HuH-7 (cell line): ENCODE results near the gene CLDN15.
"Not testable (repeated sequence)": the region's sequence is repeated elsewhere in the genome, so short reads cannot be mapped to it uniquely, and the experiment has no call there.

Experiments used
- DNase-seq: peaks from one replicate; pipeline ENCODE4 v3.0.0; 2011; ENCODE audit warnings: low spot score

Gene CLDN15, protein sequence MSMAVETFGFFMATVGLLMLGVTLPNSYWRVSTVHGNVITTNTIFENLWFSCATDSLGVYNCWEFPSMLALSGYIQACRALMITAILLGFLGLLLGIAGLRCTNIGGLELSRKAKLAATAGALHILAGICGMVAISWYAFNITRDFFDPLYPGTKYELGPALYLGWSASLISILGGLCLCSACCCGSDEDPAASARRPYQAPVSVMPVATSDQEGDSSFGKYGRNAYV

DNA sequence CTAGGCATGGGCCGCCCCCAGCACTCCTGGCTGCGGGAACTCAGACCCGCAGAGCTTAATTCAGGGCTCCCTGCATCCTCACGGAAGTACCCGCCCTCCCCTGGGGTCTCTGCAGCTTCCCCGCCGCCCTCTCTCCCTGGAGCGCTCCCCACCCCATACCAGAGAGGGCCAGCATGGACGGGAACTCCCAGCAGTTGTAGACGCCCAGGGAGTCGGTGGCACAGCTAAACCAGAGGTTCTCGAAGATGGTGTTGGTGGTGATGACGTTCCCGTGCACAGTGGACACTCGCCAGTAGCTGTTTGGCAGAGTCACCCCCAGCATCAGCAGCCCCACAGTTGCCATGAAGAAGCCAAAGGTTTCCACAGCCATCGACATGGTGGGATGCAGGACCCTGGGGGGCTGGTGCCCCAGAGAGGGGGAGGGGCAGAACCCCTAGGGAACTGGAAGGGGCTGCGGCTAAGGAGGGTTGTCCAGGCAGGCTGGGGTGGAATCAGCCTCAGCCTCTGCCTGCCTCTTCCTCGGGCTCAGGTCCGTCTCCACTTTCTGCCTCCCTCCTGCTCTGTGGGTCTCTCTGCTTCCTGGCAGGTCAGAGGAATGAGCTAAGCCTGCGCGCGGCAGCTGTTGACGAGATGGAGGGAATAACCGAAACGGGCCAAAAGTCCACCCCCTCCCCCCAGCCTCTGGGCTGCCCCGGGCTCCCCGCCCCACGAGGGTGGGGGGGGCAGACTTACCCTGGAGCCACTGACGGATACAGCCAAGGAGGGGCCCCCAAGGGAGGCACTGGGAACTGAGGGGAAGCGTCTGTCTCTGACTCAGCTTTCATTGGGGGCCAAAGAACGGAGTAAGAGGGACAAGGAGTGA lies at the start of gene CLDN15:
Gene CLDN15, minus strand, starts transcription at position 597 of the 862 bp plus-strand sequence. Its CDS starts 221 bp downstream, at position 376.
- no peak for DNase-seq

DNA sequence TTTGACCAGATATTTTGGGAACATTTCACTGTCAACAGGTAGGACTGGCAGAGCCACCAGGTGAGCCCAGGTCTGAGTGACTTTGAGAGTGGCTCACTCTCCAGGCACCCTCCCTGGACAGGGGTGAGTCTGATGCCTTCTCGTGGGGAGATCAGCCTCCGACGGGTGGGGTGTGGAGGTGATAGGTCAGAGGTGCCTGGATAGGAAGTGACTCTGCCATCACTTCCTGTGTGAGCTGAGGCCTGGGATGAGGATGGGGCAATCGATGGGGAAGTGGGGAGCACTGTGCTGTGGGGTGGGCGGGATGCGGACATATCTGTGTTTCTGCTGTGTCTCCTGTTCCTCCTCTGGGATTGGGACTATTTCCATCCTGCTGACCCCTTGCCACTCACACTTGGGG lies 49.4 kb upstream of the CLDN15 start:
- DNase-seq, result no peak

DNA sequence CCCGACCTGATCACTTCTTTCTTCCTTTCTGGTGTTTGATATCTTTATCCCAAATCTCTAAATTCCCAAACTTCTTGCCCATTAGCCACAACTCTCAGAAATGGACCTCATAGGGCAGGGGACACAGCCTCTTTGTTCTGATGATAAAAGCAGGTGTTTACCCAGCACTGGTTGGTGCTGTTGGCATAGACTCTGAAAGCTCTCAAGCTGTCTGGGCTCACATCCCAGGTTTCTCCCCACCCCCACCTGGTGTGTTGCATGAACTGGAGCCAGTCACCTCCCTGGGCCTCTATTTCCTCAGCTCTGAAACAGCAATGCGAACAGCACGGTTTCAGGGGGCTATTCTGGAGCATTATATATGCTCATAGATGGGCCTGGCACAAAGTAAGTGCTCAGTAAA lies 48.3 kb upstream of the CLDN15 start:
- not testable (repeated sequence) for DNase-seq

DNA sequence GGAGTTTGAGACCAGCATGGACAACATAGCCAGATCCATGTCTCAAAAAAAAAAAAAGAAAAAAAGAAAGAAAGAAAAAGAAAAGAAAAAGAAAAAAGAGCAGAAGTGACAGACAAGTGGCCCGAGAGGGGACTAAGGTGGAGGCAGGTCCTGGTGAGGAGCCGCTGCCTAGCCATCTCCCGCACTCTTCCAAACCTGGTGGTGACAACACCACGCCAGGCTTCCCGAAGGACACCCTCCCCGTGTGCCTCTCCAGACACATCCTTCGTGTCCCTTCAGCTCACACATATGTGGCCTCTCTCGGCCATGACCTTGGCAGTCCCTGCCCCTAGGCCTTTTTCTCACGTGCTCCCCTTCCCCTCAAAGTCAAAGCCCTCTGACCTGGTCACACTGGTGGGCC lies 47.6 kb upstream of the CLDN15 start:
- no peak for DNase-seq

DNA sequence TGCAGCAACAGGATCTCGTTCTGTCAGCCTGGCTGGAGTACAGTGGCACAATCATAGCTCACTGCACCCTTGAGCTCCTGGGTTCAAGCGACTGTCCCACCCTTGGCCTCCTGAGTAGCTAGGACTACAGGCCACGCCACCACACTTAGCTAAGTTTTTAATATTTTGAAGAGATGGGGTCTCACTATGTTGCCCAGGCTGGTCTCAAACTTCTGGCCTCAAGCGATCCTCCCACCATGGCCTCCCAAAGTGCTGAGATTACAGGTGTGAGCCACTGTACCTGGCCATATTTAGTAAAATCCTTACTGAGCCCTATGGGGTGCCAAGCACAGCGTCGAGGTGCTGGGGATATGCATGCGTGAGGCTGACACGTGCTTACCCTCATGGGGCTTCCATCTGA lies 43.3 kb upstream of the CLDN15 start:
- not testable (repeated sequence) for DNase-seq

DNA sequence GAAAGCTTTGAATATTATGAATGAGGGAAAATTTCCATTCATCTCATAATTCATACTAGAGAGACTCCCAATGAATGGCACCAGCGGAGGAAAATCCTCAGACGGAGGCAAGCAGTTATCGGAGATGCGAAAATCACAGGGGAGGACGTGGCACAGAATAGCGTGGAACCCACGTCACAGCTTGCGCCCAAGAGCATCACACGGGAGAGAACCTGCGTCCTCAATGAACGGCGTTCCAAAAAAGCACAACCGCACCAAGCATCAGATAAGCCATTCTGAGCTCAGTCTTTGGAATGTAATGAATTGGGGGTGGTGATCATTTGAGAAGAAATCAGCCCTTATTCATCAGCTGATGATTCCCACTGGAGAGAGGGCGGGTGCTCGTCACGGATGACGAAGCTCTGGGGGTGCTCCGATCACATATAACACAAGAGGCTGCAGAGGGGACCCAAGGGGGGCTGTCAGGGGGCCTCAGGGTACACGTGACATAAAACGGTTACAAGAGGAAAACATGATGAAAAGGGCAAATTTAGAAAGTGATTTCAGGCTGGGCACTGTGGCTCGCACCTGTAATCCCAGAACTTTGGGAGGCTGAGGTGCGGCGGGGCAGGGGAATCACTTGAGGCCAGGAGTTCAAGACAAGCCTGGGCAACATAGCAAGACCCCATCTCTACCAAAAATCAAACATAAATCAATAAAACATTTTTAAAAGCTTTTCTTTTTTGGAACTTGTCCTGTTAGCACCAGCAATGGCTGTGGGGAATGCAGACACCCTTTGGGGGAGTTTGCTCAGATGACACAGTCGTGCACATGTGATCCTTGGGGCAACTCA lies 41.1 kb upstream of the CLDN15 start:
- no peak for DNase-seq

DNA sequence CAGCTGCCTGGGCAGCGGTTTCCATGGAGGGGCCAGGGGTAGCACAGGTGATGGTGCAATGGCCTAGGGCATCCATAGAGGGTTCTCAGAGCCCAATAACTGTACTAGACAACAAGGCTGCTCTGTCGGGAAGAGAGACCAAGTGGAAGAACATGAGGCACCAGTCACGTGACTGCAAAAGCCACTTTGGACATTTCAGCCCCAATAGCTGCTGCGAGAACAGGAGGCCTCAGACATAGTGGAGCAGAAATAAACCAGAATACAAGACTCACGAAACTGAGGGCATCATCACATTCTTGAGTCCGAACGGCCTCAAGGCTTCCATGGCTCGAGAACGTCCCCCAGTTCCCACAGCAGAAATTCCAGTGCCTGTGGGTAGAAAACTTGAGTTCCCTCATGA lies 39.6 kb upstream of the CLDN15 start:
- DNase-seq, result no peak

DNA sequence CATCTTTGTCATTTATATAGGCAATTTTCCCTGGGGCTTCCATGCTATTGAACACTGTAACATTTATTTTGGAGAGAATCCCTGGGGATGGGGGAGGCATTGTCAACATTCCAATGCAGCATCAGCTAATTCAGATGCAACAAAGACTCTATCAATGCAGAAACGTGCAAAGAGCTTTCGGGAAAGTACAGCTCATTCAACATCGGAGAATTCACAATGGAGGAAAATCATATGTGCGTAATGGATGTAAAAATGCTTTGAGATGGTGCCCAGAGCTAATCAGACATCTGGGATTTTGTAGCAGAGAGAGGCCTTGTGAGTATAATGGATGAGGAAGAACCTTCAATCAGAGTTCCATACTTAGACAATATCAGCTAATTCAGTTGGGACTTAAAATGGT lies 35.6 kb upstream of the CLDN15 start:
- DNase-seq, result no peak

DNA sequence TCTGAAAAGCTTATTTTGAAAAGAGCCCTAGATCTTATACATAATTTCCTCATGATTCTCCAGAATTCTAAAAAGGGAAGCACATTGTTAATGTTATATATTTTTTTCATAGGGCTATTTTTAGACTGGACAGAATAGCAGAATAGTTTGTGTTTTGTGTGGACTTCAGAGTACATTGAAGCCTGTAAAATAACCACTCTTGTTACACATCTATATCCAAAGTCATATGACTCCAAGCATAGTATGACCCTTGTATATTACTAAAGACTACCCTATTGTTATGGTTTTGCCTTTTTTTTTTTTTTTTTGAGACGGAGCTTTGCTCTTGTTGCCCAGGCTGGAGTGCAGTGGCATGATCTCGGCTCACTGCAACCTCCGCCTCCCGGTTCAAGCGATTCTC lies 33.4 kb upstream of the CLDN15 start:
- DNase-seq, result no peak

DNA sequence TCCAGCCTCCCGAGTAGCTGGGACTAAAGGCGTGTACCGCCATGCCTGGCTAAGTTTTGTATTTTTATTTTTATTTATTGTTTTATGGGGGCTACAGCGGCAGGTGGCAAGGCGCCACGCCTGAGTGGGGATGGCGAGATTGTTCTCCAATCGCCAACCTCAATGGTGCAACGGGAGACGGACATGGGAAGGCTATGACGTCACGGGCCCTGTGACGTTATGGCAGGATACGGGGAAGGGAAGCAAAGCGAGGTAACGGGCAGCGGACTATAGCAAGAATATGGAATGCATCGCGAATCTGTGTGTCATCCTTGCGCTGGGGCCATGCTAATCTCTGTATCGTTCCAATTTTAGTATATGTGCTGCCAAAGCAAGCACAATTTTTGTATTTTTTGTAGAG lies 32.1 kb upstream of the CLDN15 start:
- no peak for DNase-seq

DNA sequence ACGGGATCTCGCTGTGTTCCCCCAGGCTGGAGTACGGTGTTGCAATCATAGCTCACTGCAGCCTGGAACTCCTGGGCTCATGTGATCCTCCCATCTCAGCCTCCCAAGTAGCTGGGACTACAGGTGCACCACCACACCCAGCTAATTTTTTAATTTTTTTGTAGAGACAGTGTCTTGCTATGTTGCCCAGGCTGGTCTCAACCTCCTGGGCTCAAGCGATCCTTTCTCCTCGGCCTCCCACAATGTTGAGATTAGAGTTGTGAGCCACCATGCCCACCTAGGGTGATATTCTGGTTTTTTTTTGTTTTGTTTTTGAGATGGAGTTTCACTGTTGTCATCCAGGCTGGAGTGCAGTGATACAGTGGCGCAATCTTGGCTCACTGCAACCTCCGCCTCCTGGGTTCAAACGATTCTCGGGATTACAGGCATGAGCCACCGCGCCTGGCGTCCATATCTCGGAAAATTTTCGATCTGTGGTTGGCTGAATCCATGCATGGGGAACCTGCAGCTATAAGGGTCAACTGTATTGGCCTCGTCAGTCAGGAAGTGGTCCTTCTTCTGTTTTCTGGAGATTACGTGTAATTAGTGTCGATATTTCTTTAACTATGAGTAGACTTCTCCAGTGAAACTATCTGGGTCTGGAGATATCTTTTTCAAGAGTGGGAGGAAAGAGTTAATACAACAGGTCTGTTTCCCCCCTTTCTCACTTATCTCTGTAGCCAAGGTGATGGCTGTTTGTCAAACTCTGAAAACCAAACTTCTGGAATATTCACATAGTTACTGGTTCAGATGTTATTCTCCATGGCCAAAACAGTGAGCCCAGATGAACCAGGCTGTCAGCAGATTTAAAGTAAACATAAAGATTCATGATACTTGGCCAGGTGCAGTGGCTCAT lies 28.3 kb upstream of the CLDN15 start:
- DNase-seq, result no peak

DNA sequence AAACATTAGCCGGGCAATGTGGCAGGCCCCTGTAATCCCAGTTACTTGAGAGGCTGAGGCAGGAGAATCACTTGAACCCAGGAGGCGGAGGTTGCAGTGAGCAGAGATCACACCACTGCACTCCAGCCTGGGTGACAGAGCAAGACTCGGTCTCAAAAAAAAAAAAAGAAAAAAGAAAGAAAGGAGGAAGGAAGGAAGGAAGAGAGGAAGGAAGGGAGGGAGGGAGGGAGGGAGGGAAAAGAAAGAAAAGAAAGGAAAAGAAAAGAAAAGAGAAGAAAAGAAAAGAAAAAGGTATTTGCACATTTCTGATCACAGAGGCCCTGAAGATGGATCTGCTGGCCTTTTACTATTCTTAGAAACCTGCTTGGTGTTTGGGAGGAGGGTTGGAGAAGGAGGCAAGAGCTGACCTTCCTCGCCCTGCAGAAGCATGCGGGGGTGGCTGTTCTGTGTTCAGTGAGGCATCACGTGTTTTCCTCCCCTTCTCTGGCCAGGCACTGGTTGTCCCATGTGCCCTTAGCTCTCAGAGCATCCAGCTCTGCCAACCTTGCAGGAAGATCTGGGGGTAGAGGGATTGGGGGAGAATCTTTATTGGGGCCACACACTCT lies 26.6 kb upstream of the CLDN15 start:
- not testable (repeated sequence) for DNase-seq

DNA sequence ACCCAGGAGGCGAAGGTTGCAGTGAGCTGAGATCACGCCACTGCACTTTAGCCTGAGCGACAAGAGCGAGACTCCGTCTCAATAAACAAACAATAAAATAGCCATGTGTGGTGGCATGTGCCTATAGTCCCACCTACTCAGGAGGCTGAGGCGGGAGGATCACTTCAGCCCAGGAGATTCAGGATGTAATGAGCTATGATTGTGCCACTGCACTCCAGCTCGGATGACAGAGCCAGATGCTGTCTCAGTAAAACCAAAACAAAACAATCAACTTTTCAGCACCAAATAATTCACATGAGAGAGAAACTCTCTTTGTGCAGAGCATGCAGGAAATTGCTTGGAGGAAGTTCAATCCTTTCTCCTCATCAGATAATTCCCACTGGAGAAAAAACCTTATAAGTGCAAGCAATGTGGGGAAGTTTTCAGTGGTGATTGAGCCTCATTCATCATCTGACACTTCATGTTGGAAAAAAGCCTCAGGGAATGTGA lies 20.7 kb upstream of the CLDN15 start:
- DNase-seq, result no peak

DNA sequence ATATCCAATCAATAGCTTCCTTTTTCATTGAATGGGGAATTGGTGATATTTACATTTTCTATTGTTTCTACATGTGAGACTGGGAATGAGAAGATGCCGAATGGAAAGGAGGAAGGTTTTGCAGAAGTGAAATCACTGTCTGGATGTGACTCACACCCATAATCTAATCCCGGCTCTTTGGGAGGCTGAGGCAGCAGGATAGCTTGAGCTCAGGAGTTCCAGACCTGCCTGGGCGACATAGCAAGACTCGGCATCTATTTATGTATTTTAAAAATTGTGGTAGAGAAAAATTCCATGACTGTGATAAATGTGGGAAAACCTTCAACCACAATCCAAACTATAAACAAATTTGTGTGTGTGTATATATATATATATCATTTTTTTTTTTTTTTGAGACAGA lies 18.2 kb upstream of the CLDN15 start:
- DNase-seq, result no peak

DNA sequence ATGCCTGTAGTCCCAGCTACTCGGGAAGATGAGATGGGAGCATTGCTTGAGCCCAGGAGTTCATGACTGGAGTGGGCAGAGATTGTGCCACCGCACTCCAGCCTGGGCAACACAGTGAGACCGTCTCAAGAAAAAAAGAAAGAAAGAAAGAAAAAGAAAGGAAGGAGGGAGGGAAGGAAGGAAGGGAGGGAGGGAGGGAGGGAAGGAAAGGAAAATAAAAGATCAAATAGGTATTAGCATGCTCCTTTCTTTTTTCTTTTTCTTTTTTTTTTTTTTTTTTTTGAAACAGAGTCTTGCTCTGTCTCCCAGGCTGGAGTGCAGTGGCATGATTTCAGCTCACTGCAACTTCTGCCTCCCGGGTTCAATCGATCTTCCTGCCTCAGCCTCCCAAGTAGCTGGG lies 15.6 kb upstream of the CLDN15 start:
- not testable (repeated sequence) for DNase-seq

DNA sequence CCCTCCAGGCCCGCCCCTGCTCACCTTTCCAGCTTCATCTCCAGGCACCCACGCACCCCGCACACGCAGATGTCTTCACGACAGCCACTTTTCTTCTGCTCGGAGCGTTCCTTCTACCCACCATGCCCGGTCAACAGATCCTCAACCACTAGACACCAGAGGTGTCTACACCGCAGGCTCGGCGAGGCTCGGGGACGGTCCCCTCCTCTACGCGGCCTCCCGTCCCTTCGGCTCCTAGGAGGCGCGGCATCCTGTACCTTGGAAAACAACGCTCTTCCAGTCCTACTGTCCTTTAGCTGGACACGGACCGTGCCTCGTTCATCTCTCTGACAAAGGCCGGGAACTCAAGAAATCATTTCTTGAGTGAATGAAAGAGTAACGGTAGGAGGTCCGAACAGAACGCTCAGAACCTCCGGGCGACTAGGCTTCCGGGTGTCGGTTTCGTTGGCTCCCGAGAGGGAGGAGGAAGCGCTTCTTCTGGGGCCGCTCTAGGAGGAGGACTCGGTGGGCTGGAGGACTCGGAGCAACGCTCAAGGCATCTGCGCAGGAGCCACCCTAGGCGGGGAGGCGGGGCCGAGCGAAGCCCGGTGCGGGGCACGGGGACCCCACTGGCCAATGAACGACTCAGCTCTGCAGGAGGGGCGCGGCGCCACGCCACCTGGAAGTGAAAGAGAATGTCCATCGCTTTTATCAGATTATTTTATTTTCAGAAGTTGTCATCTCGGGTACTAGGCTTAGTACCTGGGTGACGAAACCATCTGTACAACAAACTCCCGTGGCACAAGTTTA lies 14.5 kb upstream of the CLDN15 start:
- DNase-seq, result peak; percentile 96

DNA sequence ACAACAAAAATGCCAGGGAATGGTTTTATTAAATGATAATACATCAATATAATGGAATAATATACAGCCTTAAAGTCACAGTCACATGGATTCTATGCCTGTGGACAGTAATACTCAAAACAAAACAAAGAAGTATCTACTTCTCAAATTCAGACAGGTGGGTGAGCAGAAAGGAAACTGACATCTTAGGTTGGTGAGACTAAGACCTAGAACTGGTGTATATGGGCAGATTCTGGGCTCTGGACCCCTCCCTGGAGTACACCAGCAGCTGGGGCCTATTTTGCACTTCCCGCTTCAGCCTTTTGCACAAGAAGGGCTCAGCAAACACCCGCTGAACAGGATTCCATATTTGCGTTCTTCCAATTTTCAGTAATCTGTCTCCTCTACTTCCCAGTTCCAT lies 12.7 kb upstream of the CLDN15 start:
- no peak for DNase-seq

DNA sequence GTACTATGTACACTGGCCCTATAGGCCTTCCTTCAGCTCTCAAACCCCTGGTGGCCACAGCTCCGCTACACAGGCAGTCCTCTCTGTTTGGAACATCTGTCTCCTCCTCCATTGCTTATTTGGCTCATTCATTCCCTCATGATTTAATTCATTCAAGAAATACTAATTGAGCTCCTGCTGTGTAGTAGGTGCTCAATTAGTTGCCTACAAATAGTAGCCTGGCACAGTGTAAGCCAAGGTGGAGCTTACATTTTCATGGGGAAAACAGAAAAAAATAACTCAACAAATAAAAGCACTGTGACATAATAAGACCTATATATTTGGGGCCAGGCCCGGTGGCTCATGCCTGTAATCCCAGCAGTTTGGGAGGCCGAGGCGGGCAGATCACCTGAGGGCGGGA lies 10.7 kb upstream of the CLDN15 start:
- no peak for DNase-seq

DNA sequence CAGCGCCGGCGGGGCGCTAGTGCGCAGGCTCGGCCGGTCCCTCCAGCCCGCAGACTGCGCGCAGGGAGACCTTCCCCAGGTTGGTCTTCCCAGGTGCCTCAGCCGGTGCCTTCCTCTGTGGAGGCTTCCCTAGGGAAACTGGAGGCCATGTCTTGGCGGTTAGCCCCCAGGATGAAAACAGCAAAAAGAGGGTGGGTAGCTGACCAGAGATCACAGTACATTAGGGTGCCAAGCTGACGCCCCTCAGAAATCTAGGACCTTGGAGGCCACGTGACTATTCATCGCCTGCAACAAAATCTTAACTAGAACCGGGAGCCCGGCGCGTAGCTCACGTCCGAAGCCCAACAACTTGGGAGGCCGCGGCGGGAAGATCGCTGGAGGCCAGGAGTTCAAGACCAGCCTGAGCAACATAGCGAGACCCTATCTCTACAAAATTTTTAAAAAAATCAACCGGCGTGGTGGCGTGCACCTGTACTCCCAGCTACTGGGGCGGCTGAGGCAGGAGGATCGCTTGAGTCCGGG lies 7.6 kb upstream of the CLDN15 start:
- peak; percentile 95 for DNase-seq
